Activated CD8-positive, alpha-beta memory T cell treated with anti-CD3 and anti-CD28 coated beads for 4 hours (primary cell): ENCODE data around the gene GPR3.

ENCODE experiments used
- DNase-seq, 2 donors: peaks; one replicate each; pipeline ENCODE4 v3.0.0-alpha.2; 2020; ENCODE audit warnings: low read depth in 2 of 2

GPR3 gene

GRCh38 chr1:27392096-27392777 lies at the start of gene GPR3:
Gene GPR3 (plus strand): TSS chr1:27392622. CDS start chr1:27393799, 1,177 bp downstream.
- peak; percentile 86 to 89 for DNase-seq

GRCh38 chr1:27342778-27343638 lies 49.4 kb upstream of the GPR3 start:
- DNase-seq = peak; percentile 59 to 79

GRCh38 chr1:27343639-27344025 lies 48.8 kb upstream of the GPR3 start:
- no peak for DNase-seq

GRCh38 chr1:27345272-27345671 lies 47.1 kb upstream of the GPR3 start:
- DNase-seq = no peak

- no peak for DNase-seq
Observed at GRCh38 chr1:27346357-27346756, 46.1 kb upstream of the GPR3 start.

GRCh38 chr1:27346991-27347624 lies 45.3 kb upstream of the GPR3 start:
- no peak for DNase-seq

GRCh38 chr1:27348861-27349783 lies 43.3 kb upstream of the GPR3 start:
- no peak for DNase-seq

GRCh38 chr1:27349784-27350662 lies 42.4 kb upstream of the GPR3 start:
- DNase-seq = no peak

GRCh38 chr1:27350663-27351540 lies 41.5 kb upstream of the GPR3 start:
- DNase-seq = no peak

- DNase-seq = no peak
Observed at GRCh38 chr1:27351541-27352107, 40.8 kb upstream of the GPR3 start.

- DNase-seq = no peak
Observed at GRCh38 chr1:27353166-27353565, 39.3 kb upstream of the GPR3 start.

- DNase-seq = no peak
Observed at GRCh38 chr1:27353629-27354028, 38.8 kb upstream of the GPR3 start.

GRCh38 chr1:27355683-27356082 lies 36.7 kb upstream of the GPR3 start:
- no peak for DNase-seq

GRCh38 chr1:27356277-27356618 lies 36.2 kb upstream of the GPR3 start:
- no peak for DNase-seq

- DNase-seq = no peak
Observed at GRCh38 chr1:27356619-27357280, 35.7 kb upstream of the GPR3 start.

GRCh38 chr1:27357281-27358037 lies 35.0 kb upstream of the GPR3 start:
- DNase-seq = peak; percentile 59 to 61

GRCh38 chr1:27358038-27358927 lies 34.1 kb upstream of the GPR3 start:
- no peak for DNase-seq
